ENCODE results near the gene PTDSS2. TPM values are rescaled to one million over a fixed set of nuclear protein-coding genes. Genes with fewer than 3 reads are reported as not detected.

The PTDSS2 gene
- total RNA-seq, 2 donors from 2014 or later: 24.1 to 28.0 TPM

DNA sequence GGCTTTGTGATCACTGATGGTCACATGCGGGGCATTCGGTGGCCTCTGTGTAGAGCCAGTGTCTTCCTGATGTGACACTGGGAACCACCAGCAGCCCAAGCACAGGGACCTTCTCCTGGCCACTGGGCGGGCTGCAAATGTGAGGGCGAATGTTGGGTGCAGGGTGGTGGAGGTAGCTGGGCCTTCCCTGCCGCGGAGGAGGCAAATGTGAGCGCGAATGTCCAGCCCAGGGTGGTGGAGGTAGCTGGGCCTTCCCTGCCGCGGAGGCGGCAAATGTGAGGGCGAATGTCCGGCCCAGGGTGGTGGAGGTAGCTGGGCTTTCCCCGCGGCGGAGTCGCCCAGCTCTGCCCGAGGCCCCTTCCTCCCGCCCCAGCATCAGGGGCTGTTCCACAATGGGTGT, 23.3 kb downstream of the PTDSS2 start:
- no peaks in the 10 kb centered on the region for H3K9me3 Mint-ChIP-seq
- no peak overlapping the region for H3K27ac Mint-ChIP-seq
- no peak overlapping the region for H3K4me3 Mint-ChIP-seq
- no peaks in the 10 kb centered on the region for H3K36me3 Mint-ChIP-seq (ENCODE audit: low read depth)
- ATAC-seq (replicated peaks): no peak
- peaks cover under 1% of the 10 kb centered on the region for H3K4me1 Mint-ChIP-seq
- H3K27me3 Mint-ChIP-seq: no peaks in the 10 kb centered on the region

DNA sequence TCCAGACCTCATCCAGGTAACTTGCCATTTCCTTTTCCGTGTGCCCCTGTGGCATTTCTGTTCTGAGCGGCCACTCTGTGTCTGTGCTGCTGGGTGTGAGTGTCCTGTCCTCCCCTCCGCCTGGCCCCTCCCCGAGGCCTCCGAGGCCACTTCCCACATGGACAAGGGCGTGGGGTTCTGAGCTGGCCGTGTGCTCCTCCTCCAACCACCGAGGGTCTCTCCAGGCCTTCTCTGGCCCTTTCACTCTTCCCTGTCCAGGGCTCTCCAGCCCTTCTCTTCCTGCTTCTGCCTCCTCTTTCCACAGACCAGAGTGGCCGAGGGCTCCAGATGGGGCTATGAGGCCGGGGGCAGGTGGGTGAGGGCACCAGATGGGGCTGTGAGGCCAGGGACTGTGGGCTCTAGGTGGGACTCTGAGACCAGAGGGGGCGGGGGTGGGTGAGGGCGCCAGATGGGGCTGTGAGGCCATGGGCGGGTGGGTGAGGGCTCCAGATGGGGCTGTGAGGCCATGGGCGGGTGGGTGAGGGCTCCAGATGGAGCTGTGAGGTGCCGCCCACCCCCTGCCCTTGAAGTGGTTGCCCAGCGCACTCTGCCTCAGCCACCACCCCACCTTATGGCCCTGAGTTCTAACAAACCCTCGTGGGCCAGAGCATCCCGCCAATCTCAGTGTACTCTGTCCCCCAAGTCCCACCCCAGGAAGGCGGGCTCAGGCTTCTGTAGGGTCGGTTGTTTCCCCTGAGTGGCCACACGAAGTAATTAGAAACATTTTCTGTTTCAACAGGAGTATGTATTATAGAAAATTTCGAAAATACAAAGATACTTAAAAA, 24.1 kb downstream of the PTDSS2 start:
- no peaks in the 10 kb centered on the region for H3K9me3 Mint-ChIP-seq
- no peak overlapping the region for H3K4me3 Mint-ChIP-seq
- no peaks in the 10 kb centered on the region for H3K27me3 Mint-ChIP-seq
- no peaks in the 10 kb centered on the region for H3K4me1 Mint-ChIP-seq
- no peak overlapping the region for H3K27ac Mint-ChIP-seq
- no peaks in the 10 kb centered on the region for H3K36me3 Mint-ChIP-seq (ENCODE audit: low read depth)
- no peak for ATAC-seq (replicated peaks)

DNA sequence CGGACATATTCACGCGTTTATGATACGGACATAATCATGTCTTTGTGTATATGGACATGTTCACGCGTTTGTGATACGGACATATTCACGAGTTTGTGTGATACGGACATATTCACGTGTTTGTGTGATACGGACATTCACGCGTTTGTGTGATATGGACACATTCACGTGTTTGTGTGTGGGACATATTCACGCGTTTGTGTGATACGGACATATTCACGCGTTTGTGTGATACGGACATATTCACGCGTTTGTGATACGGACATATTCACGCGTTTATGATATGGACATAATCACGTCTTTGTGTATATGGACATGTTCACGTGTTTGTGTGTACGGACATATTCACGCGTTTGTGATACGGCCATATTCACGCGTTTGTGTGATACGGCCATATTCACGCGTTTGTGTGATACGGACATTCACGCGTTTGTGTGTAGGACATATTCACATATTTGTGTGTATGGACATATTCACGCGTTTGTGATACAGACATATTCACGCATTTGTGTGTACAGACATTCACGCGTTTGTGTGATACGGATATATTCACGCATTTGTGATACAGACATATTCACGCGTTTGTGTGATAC, 24.9 kb downstream of the PTDSS2 start:
- Mint-ChIP-seq H3K36me3 (ENCODE audit: low read depth) (no peaks in the 10 kb centered on the region), H3K27ac (no peak overlapping the region), H3K4me3 (no peak overlapping the region), H3K4me1 (no peaks in the 10 kb centered on the region), H3K9me3 (no peaks in the 10 kb centered on the region), H3K27me3 (no peaks in the 10 kb centered on the region)
- ATAC-seq (replicated peaks): no peak

DNA sequence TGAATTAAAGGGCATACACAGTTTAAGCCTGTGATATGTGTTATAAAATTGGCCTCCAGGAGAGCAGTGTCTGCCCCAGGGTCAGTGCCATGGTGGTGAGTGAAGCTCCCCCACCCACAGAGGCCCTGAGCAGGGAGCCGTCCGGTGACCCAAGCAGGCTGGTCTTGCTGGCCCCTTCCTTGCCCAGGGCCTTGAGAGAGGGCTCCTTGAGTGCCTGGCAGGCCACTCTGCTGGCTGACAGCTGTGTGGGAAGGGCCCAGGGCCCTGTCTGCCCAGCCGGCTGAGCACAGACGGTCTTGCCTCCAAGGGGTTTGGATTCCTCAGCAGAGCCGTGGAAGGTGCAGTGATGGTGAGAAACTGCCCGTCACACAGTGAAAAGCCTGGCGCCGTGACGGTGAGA, 25.9 kb downstream of the PTDSS2 start:
- Mint-ChIP-seq H3K36me3 (ENCODE audit: low read depth) (no peaks in the 10 kb centered on the region), H3K9me3 (no peaks in the 10 kb centered on the region), H3K4me1 (no peaks in the 10 kb centered on the region), H3K27me3 (no peaks in the 10 kb centered on the region), H3K27ac (no peak overlapping the region), H3K4me3 (no peak overlapping the region)
- no peak for ATAC-seq (replicated peaks)

DNA sequence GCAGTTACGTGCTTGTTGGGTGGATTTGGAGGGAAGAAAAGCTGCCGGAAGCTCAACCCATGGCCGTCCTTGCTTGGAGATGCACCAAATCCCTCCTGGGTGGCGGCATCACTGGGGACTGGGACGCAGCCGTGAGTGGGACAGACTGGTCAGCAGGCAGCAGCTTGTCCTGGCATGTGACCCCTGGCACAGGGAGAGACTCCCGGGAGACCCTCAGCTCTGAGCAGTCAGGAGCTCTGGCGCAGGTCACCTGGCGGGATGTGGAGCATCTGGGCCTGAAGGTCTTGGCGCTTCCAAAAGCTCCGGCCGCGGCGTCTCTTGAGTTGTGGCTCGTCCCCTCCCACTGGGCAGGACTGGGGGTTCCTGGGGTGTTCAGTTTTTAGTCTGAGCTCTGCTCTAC, 26.3 kb downstream of the PTDSS2 start:
- Mint-ChIP-seq H3K4me3 (no peak overlapping the region), H3K4me1 (no peaks in the 10 kb centered on the region), H3K9me3 (no peaks in the 10 kb centered on the region), H3K36me3 (ENCODE audit: low read depth) (no peaks in the 10 kb centered on the region), H3K27ac (no peak overlapping the region), H3K27me3 (no peaks in the 10 kb centered on the region)
- no peak for ATAC-seq (replicated peaks)

DNA sequence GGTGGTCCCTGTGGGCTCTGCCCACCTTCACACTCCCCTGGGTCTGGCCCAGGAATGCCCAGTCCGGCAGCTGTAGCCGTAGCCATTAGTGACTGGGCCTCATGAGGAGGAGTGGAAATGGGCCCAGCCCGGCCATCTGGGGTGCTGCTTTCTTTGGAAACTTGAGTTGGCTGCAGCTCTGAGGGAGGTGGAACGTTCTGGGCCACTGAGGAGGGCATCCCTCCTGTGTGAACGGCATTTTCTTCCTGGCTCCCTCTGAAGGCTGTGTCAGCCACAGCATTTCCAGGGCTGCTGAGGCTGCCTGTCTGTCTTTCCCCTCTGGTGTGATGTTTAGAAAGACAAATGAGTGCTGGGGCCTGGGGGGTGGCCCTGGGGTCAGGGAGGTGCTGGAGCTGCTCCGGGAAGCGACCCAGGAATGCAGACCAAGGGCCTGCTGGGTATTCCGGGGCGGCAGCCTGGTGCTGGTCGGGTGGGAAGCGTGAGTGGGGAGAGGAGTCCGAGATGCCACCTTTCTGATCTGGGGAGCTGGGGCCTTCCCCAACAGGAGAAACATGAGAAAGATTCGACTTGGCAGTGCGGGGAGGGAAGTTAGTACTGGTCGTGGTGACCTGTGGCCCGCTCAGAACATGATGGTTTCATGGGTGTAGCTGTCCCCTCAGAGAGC, 27.1 kb downstream of the PTDSS2 start:
- Mint-ChIP-seq H3K9me3 (no peaks in the 10 kb centered on the region), H3K4me1 (no peaks in the 10 kb centered on the region), H3K27ac (no peak overlapping the region), H3K36me3 (ENCODE audit: low read depth) (no peaks in the 10 kb centered on the region), H3K4me3 (no peak overlapping the region), H3K27me3 (no peaks in the 10 kb centered on the region)
- no peak for ATAC-seq (replicated peaks)

DNA sequence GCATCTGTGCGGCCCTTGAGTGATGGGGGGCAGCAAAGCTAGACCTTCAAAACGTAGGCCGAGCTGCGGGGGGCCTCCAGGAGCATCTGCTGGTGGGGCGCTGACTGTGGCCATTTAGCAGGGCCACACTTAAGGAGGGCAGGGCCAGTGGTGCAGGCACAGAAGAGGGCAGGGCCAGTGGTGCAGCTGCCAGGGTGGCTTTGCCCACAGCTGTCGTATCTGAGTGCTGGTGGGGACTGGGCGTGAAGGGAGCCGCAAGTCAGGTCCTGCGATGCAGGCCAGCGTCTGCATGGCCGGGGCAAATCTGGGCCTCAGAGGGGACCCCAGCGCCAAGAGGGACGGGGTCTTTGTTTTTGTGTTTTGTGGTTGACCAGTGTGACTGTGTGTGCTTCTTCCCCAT, 29.2 kb downstream of the PTDSS2 start:
- Mint-ChIP-seq H3K27me3 (no peaks in the 10 kb centered on the region), H3K4me3 (no peak overlapping the region), H3K36me3 (ENCODE audit: low read depth) (no peaks in the 10 kb centered on the region), H3K27ac (no peak overlapping the region), H3K4me1 (no peaks in the 10 kb centered on the region), H3K9me3 (no peaks in the 10 kb centered on the region)
- ATAC-seq (replicated peaks): no peak

DNA sequence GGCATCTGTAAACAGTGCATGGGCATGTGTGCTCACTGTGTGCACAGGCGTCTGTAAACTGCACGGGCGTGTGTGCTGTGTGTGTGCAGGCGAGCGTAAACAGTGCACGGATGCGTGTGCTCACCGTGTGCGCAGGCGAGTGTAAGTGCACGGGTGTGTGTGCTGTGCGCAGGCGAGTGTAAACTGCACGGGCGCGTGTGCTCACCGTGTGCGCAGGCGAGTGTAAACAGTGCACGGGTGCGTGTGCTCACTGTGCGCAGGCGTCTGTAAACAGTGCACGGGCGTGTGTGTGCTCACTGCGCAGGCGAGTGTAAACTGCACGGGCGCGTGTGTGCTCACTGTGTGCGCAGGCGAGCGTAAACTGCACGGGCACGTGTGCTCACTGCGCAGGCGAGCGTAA, 34.5 kb downstream of the PTDSS2 start:
- Mint-ChIP-seq H3K9me3 (no peaks in the 10 kb centered on the region), H3K36me3 (ENCODE audit: low read depth) (no peaks in the 10 kb centered on the region), H3K27me3 (no peaks in the 10 kb centered on the region), H3K27ac (no peak overlapping the region), H3K4me1 (no peaks in the 10 kb centered on the region), H3K4me3 (no peak overlapping the region)
- ATAC-seq (replicated peaks): no peak

DNA sequence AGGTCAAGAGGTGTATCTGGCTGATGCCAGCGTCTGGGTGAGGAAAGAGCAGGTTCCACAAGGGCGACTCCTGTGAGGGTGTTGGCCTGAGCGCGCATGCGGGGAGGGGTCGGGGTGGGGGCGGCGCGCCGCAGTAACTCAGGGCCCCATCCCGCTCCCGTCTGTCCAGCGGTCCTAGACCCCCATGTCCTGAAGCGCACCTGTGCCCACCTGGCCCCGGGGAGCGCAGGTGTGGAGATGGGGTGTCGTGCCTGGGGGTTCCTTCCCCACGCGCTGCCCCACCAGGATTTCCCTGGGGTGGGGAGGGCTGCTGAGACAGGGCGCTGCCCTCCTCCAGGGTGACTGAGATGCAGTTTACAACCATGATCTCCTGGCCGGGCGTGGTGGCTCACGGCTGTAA, 36.1 kb downstream of the PTDSS2 start:
- no peaks in the 10 kb centered on the region for H3K36me3 Mint-ChIP-seq (ENCODE audit: low read depth)
- ATAC-seq (replicated peaks): no peak
- H3K4me3 Mint-ChIP-seq: no peak overlapping the region
- no peaks in the 10 kb centered on the region for H3K4me1 Mint-ChIP-seq
- no peaks in the 10 kb centered on the region for H3K9me3 Mint-ChIP-seq
- no peak overlapping the region for H3K27ac Mint-ChIP-seq
- H3K27me3 Mint-ChIP-seq: no peaks in the 10 kb centered on the region

DNA sequence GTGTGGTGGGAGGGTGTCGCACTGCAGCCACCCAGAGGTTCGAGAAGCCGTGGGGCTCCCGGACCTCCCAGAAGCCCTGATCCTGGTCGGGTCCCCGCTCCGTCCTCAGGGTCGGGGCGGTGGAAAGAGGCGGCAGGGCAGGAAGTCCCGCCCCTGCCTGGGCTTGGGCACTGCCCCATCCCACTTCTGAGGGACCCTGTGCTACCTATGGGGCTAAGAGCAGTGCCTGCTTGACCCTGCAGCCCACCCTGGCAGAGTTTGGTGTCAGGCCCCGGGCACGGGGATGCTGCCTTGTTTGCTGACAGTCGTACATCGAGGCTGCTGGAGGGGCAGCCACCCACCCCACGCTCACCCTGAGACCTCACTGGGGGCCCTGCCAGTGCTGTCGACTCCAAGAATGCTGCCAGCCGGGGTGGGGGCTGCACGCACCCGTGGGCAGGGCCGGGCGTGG, 37.5 kb downstream of the PTDSS2 start:
- no peaks in the 10 kb centered on the region for H3K9me3 Mint-ChIP-seq

DNA sequence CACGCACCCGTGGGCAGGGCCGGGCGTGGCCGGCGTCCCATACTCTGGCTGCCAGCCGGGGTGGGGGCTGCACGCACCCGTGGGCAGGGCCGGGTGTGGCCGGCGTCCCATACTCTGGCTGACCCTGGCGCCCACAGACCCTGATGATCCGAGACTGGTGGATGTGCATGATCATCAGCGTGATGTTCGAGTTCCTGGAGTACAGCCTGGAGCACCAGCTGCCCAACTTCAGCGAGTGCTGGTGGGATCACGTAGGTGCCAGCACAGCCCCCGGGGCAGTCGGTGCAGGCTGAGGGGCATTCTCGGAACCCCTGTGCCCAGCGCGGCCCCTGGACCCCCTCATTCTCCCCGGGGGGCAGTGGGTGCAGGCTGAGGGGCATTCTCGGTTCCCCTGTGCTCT, 38.0 kb downstream of the PTDSS2 start:
- H3K4me3 Mint-ChIP-seq: no peak overlapping the region
- ATAC-seq (replicated peaks): no peak
- no peaks in the 10 kb centered on the region for H3K36me3 Mint-ChIP-seq (ENCODE audit: low read depth)
- H3K4me1 Mint-ChIP-seq: no peaks in the 10 kb centered on the region
- H3K27me3 Mint-ChIP-seq: no peaks in the 10 kb centered on the region
- H3K27ac Mint-ChIP-seq: no peak overlapping the region
- H3K9me3 Mint-ChIP-seq: no peaks in the 10 kb centered on the region

More for the DNA sequence above, 37.5 kb downstream of the PTDSS2 start:
- Mint-ChIP-seq H3K4me1 (no peaks in the 10 kb centered on the region), H3K4me3 (no peak overlapping the region), H3K36me3 (ENCODE audit: low read depth) (no peaks in the 10 kb centered on the region), H3K27ac (no peak overlapping the region), H3K27me3 (no peaks in the 10 kb centered on the region)
- no peak for ATAC-seq (replicated peaks)

DNA sequence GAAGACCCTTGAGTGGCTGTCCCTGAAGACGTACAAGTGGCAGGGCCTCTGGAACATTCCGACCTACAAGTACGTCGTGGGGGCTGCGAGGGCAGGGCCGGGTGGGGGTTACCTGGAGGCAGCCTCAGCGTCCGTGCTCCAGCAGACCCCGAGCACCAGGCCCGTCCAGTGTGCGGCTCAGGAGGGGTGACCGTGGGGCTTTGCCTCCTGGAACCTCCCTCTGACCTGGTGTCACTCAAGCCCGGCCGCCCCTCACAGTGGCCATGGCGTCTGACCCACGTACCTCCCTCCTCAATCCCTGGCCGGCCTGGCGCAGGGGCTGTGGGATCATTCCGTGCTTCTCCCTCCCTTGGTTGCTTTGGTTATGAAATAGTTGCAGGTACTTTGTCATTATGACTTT, 38.5 kb downstream of the PTDSS2 start:
- no peak for ATAC-seq (replicated peaks)
- Mint-ChIP-seq H3K36me3 (ENCODE audit: low read depth) (no peaks in the 10 kb centered on the region), H3K4me3 (no peak overlapping the region), H3K27me3 (no peaks in the 10 kb centered on the region), H3K4me1 (no peaks in the 10 kb centered on the region), H3K27ac (no peak overlapping the region), H3K9me3 (no peaks in the 10 kb centered on the region)

DNA sequence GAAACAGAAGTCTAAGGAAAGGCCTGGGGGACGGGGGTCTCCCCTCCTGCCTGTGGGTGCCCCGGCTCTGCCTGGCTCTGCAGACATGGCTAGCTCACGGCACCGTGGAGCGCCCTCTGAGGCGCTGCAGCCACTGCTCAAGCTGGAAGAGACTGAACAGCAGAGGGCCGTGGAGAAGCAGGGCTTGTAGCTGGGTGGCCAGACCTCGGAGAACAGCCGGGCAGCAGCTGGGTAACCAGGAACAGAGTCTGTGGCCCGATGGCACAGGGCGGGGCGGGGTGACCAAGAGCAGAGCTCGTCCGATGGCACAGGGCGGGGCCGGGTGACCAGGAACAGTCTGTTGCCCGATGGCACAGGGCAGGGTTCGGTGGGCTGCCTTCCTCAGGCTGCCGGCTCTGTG, 38.9 kb downstream of the PTDSS2 start:
- H3K4me3 Mint-ChIP-seq: no peak overlapping the region
- H3K27ac Mint-ChIP-seq: no peak overlapping the region
- no peaks in the 10 kb centered on the region for H3K36me3 Mint-ChIP-seq (ENCODE audit: low read depth)
- no peaks in the 10 kb centered on the region for H3K4me1 Mint-ChIP-seq
- H3K27me3 Mint-ChIP-seq: no peaks in the 10 kb centered on the region
- H3K9me3 Mint-ChIP-seq: no peaks in the 10 kb centered on the region
- no peak for ATAC-seq (replicated peaks)

DNA sequence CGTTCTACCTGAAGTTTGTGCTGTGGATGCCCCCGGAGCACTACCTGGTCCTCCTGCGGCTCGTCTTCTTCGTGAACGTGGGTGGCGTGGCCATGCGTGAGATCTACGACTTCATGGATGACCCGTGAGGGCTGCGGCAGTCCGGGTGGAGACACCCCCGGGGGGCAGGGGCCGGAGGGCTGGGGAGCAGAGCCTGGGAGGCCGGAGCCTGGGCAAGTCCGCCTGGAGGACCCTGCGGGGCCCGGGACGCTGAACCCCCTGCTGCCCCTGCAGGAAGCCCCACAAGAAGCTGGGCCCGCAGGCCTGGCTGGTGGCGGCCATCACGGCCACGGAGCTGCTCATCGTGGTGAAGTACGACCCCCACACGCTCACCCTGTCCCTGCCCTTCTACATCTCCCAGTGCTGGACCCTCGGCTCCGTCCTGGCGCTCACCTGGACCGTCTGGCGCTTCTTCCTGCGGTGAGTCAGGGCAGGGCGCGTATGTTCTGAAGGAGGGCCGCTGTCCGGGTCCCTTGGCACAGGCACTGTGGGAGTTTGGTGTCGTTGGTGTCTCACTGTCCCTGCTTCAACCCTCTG, 39.6 kb downstream of the PTDSS2 start:
- Mint-ChIP-seq H3K27me3 (no peaks in the 10 kb centered on the region), H3K36me3 (ENCODE audit: low read depth) (peaks cover 5% of the 10 kb centered on the region), H3K4me1 (no peaks in the 10 kb centered on the region), H3K4me3 (no peak overlapping the region), H3K27ac (no peak overlapping the region), H3K9me3 (no peaks in the 10 kb centered on the region)
- no peak for ATAC-seq (replicated peaks)

All from activated T-helper 17 cell treated with anti-CD3 and anti-CD28 coated beads, Interleukin-2, amount 50 U/mL, for 72 hours (primary cell).